GM21360 (cell line): ENCODE data around the gene NRIP1.

Source experiments
- ATAC-seq: cut with Tn5 transposase; IDR thresholded peaks from one replicate; pipeline ENCODE4 v1.9.1; 2021; ENCODE audit warnings: mild to moderate bottlenecking, moderate library complexity; ENCODE audit not compliant: unreplicated experiment

NRIP1 gene

DNA sequence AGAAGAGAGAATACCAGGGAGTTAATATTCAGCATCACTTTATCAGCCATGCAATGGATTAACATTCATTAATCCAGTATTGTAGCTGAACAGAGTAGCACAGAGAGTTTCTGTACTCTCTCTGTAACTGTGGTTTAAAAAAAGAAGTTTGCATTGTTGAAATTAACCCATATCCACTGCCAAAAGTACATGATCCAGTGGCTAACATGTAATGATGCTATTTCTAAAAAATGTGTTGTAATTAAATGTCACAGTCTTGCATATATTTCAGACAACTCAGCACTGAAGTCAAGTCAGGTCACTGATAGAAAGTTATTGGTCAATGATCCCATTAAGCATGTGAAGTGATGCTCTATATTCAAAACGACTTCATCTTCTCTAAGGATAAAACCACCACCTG is 141.3 kb downstream of the NRIP1 start:
- no peak for ATAC-seq

- no peak for ATAC-seq
These were observed 141.8 kb downstream of the NRIP1 start for GRCh38 chr21:14922980-14923379.

DNA sequence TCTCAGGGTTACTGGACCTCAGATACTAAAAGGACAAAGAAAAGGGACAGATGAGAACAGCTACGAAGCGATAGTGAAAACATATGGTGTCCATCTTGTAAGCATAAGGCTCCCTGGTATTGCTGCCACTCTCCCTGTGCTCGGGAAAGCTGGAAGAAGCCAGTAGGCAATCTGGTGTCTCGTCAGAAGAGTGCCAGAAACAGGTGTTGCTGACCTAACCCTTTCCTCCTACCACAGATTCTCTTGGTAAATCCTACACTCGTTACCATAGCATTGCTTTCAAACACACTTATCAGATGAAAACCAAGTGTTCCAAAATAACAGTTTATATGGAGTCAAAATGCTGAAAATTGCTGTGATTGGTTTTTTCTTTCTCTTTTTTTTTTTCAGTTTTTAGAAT is 146.3 kb downstream of the NRIP1 start:
- no peak for ATAC-seq

DNA sequence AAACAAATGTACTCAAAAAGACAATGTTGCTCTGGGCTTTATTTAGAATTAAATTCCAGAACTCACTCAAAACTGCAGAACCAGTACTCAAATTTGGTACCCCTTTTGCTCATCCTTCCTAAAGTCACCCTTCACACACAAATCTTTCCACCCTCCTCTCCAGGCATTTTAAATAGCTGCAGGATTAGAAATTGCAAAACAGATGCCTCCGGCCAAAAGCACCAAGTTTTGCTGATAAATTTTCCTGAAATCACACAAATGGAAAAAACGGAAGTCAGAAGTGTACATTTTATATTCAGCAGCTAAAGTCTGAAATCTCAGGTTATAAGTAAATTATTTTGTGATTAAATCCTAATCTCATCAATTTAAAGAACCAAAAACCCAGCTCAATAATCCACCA is 147.0 kb downstream of the NRIP1 start:
- ATAC-seq, result no peak

GRCh38 chr21:14916676-14917141 is 148.1 kb downstream of the NRIP1 start:
- no peak for ATAC-seq

- no peak for ATAC-seq
These were observed 151.2 kb downstream of the NRIP1 start for GRCh38 chr21:14913638-14914037.

DNA sequence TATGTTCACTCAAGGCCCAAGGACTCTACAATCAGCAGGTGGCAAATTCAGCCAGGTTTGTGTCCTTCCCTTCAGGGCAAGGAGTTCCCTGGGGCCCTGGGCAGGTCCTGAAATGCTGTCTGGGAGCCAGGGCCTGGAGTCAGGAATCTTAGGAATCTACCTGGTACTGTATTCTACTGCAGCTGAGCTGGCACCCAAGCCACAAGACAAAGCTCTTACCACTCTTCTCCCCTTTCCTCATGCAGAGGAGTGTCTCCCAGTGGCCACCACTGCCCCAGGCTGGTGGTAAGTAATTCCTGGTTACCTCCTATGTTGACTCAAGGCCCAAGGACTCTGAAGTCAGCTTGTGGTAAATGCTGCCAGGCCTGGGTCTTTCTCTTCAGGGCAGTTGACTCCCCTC is 153.4 kb downstream of the NRIP1 start:
- ATAC-seq, result no peak
